HG03575 (cell line): ENCODE measurements around the gene EPS15.
"Not testable (repeated sequence)": the region's sequence is repeated elsewhere in the genome, so short reads cannot be mapped to it uniquely, and the experiment has no call there.

Experiments
- ATAC-seq: cut with Tn5 transposase; IDR thresholded peaks from one replicate; pipeline ENCODE4 v1.9.1; 2021; ENCODE audit not compliant: unreplicated experiment, insufficient number of reproducible peaks, low FRiP score; ENCODE audit errors: extremely low read depth

Gene EPS15

DNA sequence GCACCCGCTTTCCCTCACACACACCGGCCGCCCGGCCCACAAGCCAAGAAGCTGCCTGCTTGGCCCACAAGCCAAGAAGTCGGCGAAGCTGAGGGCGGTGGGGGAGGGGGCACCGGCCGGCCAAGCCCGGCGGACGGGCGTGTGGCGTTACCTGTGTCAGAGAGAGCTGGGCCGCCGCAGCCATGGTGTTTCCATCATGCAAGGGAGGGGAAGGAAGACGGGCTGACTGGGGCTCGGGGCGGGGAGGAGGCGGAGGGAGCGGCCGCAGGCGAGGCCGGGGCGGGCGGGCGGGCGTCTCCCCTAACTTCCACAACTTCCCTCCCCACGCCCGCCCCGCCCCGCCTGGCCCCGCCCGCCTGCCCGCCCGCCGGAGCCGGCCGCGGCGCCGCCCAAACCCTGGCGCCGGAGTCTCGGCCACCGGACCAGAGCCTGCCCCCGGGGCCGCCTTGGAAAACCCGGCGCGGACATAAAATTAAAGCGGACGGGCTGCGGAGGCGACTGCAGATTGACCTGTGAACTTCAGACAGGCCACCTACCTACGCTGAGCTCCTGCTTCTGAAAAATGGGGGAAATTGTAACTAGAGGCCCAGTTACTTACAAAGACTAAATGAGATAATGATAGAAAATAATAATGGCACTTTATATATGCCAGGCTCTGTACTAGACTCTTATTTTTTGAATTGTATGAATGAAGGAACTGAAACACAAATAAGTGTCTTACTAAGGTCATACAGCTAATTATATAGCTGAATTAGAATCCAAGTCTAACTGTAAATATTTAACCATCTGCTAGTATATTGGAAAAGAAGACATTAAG lies at the start of gene EPS15:
Gene EPS15 (minus strand): TSS at position 219 of the 817 bp plus-strand sequence. CDS start 35 bp downstream, at position 184.
- ATAC-seq: no peak

DNA sequence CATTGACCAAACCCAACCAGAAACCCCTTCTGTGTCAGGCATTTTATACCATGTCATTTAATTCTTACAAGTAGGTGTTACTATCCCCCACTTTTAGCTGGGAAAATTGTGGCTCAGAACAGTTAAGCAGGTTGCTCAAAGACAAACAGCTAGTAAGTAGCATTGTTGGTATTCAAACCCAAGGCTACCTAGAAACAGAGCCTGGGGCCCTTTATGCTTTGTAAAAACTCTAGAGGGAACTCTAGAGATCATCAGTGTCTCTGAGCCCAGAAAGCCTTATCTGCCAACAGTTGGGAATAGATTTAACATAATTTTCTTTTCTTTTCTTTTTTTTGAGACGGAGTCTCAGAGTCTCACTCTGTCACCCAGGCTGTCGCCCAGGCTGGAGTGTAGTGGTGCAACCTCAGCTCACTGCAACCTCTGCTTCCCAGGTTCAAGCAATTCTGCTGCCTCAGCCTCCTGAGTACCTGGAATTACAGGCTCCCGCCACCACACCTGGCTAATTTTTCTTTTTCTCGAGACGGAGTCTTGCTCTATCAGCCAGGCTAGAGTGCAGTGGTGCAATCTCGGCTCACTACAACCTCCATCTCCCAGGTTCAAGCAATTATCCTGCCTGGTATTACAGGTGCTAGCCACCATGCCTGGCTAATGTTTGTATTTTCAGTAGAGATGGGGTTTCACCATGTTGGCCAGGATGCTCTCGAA lies 49.3 kb upstream of the EPS15 start:
- no peak for ATAC-seq

DNA sequence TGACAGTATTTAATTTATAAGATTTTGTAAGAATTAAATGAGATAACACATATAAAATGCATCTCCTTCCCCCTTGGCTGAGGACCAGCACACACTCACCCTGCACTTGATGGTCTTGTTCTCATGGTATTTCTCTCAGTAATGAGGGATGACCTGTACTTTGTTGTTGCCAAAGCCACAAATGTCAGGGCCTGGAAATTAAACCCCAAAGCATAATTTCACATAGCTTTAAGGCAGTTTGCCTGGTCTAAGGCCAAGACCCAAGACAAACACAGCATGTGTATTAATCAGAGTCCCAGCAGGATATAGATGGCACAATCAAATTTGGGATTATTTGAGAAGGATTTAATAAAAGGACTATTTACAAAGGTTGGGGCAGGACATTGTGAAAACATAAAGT lies 48.6 kb upstream of the EPS15 start:
- no peak for ATAC-seq

DNA sequence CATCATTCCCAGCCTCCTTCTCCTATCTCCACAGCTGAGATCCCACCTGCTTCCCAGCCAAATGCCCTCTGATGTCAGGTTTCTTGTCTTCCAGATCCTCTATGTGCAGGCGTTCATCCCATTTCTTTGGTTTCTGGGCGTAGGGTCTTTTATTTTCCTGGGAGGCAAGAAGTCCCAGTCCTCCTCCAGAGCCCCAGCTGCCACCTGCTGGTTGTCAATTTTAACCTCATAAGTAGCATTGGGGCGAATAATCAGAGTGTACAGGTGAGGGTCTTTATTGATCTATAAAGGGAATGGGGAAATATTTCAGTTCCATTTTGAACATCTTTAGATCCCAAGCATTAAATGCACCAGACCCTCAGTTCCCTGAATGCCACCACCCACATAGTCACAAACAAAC lies 47.2 kb upstream of the EPS15 start:
- no peak for ATAC-seq

DNA sequence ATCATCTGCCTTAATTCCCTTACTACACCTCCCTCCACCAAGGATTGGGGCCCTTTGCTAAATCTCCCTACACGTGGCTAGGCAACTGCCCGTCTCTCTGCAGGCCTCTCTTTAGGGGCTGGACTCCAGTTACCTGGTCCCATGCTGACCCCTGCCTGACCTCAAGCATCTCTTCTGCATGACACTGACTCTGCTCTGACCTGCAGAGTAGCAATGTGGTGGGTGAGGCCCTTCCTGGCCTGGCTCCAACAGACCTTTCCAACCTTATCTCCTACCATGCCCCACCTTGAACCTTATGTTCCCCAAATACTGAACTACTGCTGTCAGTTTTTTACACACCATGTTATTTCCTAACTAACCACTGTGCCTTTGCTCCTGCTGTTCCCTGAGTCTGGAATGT lies 45.9 kb upstream of the EPS15 start:
- no peak for ATAC-seq

DNA sequence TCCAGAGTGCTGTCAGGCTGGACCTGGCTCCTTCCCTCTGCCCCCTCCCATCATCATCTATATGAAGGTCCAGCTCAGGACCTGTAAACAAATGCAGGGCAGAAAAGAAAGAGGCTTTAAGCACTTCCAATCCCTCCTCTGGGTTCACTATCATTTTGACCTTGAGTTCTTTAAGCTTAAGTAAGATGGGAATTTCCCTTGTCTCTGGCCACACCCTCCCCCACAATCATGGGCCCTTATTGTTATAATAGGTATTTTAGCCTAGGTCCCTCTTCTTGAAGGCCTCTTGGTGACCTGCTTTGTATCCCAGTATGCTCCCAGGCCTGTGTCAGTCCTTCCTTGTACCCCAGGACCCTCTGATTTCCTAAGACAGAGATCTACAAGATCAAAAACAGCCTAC lies 45.1 kb upstream of the EPS15 start:
- no peak for ATAC-seq

DNA sequence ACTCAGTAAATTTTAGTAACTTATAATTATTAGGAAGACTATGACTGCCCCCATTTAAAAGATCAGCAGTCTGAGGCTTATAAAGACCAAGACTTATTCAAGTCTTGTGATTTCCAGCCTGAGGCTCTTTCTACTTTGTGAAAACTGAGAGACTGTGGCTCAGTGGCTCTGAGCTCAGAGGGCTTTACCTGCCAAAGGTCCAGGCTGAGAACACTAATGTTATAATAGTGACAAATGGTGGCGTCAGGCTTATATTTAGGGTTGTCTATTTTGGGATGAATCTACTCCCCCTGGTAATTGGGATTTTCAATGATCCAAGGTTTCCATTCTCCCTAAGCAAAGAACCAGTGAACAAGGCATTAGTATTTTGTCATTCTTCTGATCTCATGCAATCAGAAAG lies 42.6 kb upstream of the EPS15 start:
- no peak for ATAC-seq

DNA sequence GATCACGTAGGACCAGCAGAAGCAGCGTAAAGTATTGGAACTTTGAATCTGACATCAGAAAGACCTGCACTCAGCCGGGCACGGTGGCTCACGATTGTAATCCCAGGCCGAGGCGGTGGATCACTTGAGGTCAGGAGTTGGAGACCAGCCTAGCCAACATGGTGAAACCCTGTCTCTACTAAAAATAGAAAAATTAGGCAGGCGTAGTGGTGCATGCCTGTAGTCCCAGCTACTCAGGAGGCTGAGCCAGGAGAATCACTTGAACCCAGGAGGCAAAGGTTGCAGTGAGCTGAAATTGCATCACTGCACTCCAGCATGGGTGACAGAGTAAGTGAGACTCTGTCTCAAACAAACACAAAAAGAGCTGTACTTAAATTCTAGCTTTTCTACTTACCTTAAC lies 41.8 kb upstream of the EPS15 start:
- ATAC-seq: not testable (repeated sequence)

DNA sequence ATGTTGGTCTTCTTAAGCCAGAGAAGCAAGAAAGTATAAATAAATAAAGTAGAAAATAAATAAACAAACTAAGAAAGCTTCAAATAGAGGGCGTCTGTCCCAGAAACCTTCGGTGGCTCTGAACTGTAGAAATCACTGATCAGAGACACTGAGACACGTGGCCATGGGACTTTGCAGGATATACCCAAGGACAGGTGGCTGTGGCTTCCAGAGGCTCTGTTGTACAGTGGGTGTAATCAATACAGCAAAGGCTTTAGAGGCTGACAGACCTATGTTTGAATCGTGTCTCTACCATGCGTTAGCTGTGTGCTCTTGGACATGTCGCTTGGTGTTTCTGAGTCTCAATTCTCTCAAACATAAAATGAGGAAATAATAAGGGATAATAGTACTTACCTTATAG lies 41.0 kb upstream of the EPS15 start:
- no peak for ATAC-seq

DNA sequence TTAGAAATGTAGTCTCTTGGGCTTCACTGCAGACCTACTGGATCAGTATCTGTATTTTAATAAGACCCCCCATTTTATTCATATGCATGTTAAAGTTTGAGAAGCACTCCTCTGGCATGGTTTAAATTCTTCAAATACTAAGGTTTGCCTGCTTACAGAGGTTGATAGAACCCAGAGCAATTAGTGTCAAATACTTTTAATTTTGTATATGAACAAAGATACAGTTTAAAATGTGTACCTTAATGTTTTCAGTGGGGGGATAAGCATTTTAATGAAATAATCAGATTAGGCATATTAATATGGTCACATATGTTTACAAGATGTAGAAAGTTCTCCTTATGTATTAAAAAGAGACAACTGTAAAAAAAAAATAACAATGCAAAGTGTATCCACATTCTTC lies 40.4 kb upstream of the EPS15 start:
- ATAC-seq: no peak

DNA sequence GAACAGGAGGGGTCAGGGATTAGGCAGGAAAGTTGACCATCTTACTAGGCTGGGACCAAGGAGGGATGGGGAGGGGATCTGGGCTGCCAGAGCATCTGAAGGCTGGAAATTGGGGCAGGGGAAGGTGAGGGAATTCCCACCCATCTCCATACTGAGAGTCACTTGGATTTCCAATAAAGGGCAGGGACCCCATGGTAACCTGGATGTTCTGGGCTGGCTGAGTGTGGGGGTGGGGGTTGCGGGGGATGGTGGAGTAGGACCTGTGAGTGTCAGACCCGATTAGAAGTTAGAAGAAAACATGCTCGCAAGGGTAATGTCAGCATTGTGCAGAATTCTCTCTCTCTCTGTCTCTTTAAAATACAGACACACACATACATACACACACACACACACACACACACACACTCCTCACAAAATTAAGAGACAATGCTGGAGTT lies 40.0 kb upstream of the EPS15 start:
- no peak for ATAC-seq

DNA sequence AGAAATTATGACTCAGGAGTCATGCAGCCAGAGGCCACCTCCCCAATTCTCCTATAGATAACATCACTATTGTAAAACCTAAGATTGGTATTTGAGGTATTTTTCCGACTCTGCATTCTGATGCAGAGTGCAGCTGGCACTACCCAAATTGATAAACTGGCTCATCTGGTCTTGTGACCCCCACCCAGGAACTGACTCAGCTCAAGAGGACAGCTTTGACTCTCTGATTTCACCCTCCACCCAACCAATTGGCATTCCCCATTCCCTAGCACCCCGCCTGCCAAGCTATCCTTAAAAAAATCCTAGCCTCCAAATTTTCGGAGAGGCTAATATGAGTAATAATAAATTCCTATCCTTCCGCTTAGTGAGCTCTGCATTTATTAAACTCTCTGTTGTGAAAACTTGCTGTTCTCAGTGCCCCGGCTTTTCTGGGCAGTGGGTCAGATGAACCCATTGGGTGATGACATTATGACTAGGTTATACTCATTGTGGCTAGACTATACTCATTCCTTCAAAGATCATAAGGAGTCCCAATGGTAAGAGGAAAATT lies 39.4 kb upstream of the EPS15 start:
- no peak for ATAC-seq

DNA sequence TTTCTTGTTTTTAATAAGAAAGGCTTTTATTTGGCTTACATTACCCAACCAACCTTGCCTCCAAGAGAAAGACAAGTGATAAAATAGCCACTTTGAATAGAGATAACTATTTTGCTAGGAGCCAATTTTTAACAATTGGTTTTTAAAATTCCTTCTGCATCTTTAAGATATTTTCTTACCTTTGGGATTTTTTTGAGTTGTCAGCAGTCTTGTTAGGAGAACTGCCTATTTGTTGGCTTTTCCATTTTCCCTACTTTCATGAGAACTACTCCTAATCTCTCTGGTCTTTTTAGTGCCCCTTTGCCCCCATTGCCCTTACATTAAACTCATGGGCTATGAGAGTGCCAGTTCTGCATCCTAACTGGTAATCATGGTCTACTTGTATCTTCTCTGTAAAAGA lies 38.1 kb upstream of the EPS15 start:
- ATAC-seq: no peak

DNA sequence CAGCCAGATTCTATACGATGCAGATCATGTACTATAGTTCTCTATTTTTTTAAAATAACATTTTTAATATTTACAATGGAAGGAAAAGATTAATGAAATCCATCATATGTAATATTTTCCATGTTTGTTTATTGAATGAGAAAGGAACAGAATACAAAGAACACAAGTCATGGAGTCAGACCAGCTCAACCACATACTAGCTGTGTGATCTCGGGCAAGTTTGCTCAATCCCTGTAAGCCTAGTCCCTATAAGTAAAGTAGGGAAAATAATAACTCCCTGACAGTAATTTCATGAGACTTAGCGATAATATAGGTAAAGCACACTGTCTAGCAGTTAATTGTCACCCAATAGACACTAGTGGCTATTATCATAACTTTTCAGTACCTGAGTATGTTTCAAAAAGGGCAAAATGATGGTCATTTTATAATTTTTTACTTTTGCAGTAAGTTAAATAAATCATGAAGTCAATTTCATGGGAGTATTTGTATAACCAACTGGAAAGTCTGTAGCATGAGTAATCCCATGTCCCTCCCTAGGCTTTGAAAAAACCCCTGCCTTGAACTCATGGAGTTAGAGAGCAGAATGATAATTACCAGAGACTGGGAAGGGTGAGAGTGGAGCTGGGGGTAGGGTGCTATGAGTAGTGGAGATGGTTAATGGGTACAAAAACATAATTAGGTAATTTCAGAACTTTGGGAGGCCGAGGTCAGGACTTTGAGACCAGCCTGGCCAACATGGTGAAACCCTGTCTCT lies 37.0 kb upstream of the EPS15 start:
- no peak for ATAC-seq

DNA sequence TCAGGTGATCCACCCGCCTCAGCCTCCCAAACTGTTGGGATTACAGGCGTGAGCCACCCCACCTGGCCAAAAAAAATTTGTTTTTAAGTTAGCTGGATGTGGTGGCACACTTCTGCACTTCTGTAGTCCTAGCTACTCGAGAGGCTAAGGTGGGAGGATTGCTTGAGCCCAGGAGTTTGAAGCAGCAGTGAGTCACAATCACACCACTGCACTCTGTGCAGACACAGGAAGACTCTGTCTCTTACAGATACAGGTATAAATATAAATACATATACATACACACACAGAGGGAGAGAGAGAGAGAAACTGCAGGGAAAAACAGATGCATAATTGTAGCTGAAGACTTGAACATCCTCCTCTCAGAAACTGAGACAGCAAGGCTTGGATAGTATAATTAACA lies 34.8 kb upstream of the EPS15 start:
- no peak for ATAC-seq

DNA sequence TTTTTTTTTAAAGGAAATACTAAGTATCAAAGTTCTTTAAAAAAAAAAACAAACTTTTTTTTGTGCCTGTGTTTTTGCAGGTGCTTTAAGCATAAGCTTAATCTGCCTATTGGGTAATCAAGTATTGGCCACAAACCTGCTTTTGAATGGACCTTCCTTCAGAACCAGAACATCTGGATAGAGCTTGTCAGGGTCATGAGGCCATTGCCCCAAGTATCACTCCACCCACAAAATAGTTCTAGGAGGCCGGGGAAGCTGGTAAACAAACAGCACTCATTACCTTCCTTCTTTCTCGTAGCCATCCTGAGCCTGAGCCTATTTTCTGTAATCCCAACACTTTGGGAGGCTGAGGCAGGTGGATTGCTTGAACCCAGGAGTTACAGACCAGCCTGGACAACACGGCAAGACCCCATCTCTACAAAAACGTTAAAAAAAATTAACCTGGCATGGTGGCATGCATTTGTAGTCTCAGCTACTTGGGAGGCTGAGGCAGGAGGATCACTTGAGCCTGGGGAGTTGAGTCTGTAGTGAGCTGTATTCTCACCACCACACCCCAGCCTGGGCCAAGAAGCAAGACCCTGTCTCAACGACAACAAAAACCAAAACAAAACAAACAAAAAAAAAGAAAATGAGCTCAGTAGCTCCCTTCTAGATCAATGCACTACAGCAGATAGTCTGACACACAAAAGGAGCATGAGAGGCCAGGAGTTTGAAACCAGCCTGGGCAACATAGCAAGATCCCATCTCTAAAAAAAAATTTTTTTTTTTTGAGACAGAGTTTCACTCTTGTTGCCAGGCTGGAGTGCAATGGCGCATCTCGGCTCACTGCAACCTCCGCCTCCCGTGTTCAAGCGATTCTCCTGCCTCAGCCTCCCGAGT lies 34.1 kb upstream of the EPS15 start:
- no peak for ATAC-seq

DNA sequence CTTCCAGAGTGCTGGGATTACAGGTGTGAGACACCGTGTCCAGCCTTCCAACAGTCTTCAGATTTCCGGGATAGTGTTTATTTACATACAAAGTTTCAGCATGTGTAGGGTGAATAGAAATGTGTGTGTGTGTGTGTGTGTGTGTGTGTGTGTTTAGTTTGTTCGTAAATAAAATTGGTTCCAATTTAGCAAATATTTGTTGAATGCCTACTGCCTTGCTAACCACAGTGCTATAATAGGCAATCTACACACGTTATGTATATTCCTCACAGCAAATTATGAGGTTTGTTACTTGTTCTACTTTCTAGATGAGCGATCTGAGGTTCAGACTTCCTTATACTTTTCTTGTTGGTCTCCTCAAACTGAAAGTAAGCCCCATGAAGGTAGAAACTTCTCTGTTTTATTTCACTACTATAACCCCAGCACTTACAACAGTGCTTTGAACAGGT lies 32.8 kb upstream of the EPS15 start:
- ATAC-seq: no peak

DNA sequence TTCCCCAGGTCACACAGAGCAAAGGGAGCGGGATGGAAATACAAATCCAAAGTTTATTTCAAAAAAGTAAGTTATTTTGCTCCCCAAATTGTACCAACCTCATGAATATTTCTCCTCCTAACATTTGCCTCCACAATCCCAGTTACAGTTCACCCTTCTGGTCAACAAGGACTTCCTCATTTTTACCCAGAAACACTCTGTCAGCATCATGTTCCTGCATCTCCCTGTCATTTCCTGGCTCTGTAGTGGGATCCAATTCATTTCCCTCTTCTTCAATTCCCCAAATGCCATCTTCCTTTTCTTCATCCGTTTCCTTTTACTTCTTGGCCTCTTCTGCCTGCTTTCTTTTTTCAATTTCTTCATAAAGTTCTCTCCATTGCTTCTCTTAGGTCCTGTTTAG lies 32.0 kb upstream of the EPS15 start:
- no peak for ATAC-seq

DNA sequence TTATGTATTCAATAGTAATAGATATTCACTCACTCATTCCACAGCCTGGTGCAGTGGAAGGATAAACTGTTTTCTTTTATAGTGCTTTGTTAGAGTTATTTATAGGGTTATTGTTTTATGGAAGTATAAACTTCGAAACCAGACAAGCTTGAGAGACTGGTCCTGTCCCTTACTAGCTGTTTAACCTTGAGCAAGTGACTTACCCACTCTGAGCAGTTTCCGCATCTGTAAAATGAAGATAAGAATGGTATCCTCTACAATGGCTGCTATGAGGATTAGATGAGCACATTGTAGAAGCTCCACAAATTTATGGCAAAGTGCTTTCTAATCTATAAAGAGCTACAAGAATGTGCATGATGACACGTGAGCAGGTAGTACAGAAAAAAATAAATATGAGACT lies 30.8 kb upstream of the EPS15 start:
- ATAC-seq: no peak
